Lower leg skin (tissue), 4 donors: ENCODE data around the gene PTPRN2. TPM values are rescaled to one million over a fixed set of nuclear protein-coding genes. Genes with fewer than 3 reads are reported as not detected.
A peak's percentile ranks its signal among the peaks of the same experiment; 100 is the strongest.
"Not testable (repeated sequence)": the region's sequence is repeated elsewhere in the genome, so short reads cannot be mapped to it uniquely, and the experiment has no call there.

Source experiments
- DNase-seq, 2 donors: peaks; one replicate each; pipeline ENCODE4 v3.0.0-alpha.2; 2019; ENCODE audit warnings: low spot score in 2 of 2
- H3K4me3 ChIP-seq: fragments of 200-600 bp; sonication (generic); 2 replicates; pipeline ENCODE4 v1.5.1; 2017; ENCODE audit warnings: mild to moderate bottlenecking, low read depth; ENCODE audit not compliant: poor library complexity, severe bottlenecking
- POLR2A ChIP-seq, 2 donors: fragments of 450-650 bp; IDR thresholded peaks; one replicate each; pipeline ENCODE4 v1.6.1; 2016 to 2017; ENCODE audit warnings: antibody characterized with exemption in 2 of 2, mild to moderate bottlenecking in 1 of 2, moderate library complexity in 1 of 2
- WGBS, 2 donors: methylation state at CpG; one replicate each; pipeline ENCODE4 v1.1.5; 2018; 5-methylcytosine and 5-hydroxymethylcytosine counted together
- intact Hi-C: fragments of 100-400 bp; cut with DNase I; formaldehyde crosslinking; loops from one replicate; pipeline ENCODE4 v1.15.0; 2023; ENCODE audit warnings: low total_unique reads
- total RNA-seq, 4 donors: library from RNA; depleted of rRNA; stranded (reverse); fragments of >200 nt; gene quantifications; one replicate each; pipeline ENCODE4 v1.1.0, GENCODE V29; 2016
- TF ChIP-seq, protein P1 (sequence below), 3 donors: fragments of 450-650 bp; IDR thresholded peaks; one replicate each; pipeline ENCODE4 v1.5.1; 2016; ENCODE audit warnings: antibody characterized with exemption in 3 of 3, mild to moderate bottlenecking in 3 of 3, moderate library complexity in 2 of 3

Gene PTPRN2
- total RNA-seq, 4 donors from 2014 or later: 0.11 to 1.6 (median 0.92) TPM

- no peak overlapping the region for H3K4me3 ChIP-seq
- no peak for TF ChIP-seq POLR2A (IDR thresholded peaks at IDR 0.05)
- 79 to 88% methylated on average over 15 of the region's 15 CpGs for WGBS, 2 donors
- no peak for DNase-seq
- intact Hi-C loops: no loop called here
Observed at GRCh38 chr7:157780721-157781120, 806.9 kb downstream of the PTPRN2 start.

DNA sequence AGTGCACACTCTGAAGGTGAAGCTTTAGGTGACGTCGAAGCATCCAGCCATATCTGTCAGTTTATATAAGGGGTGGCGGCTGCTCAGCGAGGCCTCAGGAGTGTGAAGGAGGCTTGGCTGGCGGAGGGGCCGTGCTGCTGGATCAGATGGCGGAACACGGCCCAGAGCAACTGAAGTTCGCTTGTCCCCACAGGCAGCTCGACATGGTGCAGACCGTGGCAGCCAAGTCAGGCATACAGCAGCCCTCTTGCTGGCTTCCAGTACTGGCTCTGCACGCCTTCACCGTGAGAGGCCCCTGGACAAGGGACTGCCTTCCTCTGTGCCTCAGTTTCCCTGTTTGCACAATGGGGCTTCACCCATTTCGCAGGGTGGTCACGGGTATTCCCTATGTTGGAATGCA, 807.3 kb downstream of the PTPRN2 start:
- no peak for TF ChIP-seq POLR2A (IDR thresholded peaks at IDR 0.05)
- TF ChIP-seq, protein P1, sequence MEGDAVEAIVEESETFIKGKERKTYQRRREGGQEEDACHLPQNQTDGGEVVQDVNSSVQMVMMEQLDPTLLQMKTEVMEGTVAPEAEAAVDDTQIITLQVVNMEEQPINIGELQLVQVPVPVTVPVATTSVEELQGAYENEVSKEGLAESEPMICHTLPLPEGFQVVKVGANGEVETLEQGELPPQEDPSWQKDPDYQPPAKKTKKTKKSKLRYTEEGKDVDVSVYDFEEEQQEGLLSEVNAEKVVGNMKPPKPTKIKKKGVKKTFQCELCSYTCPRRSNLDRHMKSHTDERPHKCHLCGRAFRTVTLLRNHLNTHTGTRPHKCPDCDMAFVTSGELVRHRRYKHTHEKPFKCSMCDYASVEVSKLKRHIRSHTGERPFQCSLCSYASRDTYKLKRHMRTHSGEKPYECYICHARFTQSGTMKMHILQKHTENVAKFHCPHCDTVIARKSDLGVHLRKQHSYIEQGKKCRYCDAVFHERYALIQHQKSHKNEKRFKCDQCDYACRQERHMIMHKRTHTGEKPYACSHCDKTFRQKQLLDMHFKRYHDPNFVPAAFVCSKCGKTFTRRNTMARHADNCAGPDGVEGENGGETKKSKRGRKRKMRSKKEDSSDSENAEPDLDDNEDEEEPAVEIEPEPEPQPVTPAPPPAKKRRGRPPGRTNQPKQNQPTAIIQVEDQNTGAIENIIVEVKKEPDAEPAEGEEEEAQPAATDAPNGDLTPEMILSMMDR (IDR thresholded peaks at IDR 0.05): no peak
- 85 to 86% methylated on average over 15 of the region's 15 CpGs for WGBS, 2 donors
- no peak overlapping the region for H3K4me3 ChIP-seq
- peak in 1 of 2 donors; percentile 76 for DNase-seq
- intact Hi-C loops: no loop called here

DNA sequence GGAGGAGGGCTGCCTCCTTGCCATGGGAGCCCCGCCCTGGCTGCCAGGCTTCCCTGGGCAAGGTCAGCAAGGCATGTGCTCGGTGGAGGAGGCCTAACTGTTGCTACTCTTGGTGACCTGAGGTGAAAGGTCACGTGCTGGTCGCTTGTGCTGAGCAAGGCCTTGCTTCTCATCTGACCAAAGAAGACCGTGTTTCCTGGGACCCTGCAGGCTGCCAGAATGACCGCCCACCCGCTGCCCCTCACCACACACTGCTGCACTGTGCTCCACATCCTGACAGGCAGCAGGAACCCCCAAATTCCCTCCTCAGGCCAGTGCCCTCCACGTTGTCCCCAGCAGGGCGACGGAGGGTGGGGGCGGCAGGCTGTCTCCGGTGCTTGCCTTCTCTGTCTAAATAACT, 808.4 kb downstream of the PTPRN2 start:
- DNase-seq: no peak
- 82 to 88% methylated on average over 12 of the region's 12 CpGs for WGBS, 2 donors
- TF ChIP-seq POLR2A (IDR thresholded peaks at IDR 0.05): no peak
- TF ChIP-seq, protein P1 (IDR thresholded peaks at IDR 0.05): no peak
- H3K4me3 ChIP-seq: no peak overlapping the region
- intact Hi-C loops: no loop called here

- H3K4me3 ChIP-seq, intact Hi-C loops, DNase-seq: not testable (repeated sequence)
- WGBS, 2 donors: 80 to 86% methylated on average over 12 to 16 of the region's 16 CpGs
Observed at GRCh38 chr7:157777194-157777762, 810.3 kb downstream of the PTPRN2 start.

DNA sequence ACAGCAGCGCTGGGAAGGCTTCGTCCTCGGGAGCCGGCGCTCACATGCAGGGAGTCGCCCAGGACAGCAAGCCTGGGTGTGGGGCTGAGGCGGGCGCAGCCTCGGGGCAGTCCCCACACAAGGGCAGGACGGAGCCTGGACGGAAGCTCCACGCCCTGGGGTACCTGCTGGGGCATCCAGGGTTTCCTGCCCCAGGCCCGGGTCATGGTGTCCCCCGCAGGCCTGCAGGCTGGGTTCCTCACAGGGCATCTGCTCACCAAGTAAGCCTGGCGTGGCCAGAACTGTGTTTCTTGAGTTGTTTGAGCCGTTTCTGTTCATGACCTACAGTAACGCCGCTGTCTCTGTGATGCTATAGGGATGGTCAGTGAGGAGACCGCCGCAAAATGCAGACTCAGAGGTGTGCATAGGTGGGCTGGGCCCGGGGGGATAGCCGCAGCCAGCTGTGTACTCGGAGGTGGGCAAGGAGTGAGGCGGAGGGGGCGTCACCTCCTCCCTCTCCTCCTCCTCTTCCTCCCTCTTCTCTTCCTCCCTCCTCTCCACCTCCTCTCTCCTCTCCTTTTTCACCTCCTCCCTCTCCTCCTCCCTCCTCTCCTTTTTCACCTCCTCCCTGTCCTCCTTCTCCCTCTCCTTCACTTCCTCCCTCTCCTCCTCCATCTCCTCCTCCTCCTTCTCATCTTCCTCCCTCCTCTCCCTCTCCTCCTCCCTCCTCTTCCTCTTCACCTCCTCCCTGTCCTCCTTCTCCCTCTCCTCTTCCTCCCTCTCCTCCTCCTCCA, 811.9 kb downstream of the PTPRN2 start:
- TF ChIP-seq, protein P1 (IDR thresholded peaks at IDR 0.05): no peak
- no peak for TF ChIP-seq POLR2A (IDR thresholded peaks at IDR 0.05)
- WGBS, 2 donors: 81 to 83% methylated on average over 24 to 25 of the region's 25 CpGs
- no peak for DNase-seq
- H3K4me3 ChIP-seq: no peak overlapping the region
- intact Hi-C loops: no loop called here

DNA sequence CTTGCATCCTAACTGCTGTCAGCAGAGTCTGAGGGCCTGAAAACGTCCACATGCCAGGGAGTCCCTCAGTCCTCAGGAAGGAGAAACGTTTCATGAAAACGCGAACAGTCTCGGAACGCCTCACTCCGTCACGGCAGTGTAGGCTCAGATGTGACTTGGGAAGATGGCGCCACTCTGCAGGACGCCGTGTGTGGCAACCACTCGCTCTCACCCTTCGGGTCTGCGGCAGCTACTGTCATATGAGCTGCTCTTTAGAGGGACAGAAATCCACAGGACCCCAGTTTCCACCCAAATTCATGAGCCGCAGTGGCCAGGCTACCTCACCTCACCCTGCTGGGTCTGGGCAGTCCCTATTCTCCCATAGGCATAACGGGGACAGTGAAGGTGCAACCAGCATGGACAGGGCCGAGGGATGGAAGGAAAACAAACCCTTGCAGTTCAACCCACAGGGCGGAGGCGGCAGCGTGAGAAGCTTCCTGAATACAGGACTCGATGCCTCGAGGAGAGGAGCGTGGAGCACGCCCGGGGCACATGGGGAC, 812.5 kb downstream of the PTPRN2 start:
- intact Hi-C loops: no loop called here

More for the DNA sequence above, 812.5 kb downstream of the PTPRN2 start:
- no peak for TF ChIP-seq POLR2A (IDR thresholded peaks at IDR 0.05)
- TF ChIP-seq, protein P1 (IDR thresholded peaks at IDR 0.05): no peak
- WGBS, 2 donors: 83 to 88% methylated on average over 25 of the region's 25 CpGs
- no peak for DNase-seq
- H3K4me3 ChIP-seq: no peak overlapping the region
